ENCODE measurements around the gene ZNRF3.
"Not testable (repeated sequence)": the region's sequence is repeated elsewhere in the genome, so short reads cannot be mapped to it uniquely, and the experiment has no call there.

The ZNRF3 gene

DNA sequence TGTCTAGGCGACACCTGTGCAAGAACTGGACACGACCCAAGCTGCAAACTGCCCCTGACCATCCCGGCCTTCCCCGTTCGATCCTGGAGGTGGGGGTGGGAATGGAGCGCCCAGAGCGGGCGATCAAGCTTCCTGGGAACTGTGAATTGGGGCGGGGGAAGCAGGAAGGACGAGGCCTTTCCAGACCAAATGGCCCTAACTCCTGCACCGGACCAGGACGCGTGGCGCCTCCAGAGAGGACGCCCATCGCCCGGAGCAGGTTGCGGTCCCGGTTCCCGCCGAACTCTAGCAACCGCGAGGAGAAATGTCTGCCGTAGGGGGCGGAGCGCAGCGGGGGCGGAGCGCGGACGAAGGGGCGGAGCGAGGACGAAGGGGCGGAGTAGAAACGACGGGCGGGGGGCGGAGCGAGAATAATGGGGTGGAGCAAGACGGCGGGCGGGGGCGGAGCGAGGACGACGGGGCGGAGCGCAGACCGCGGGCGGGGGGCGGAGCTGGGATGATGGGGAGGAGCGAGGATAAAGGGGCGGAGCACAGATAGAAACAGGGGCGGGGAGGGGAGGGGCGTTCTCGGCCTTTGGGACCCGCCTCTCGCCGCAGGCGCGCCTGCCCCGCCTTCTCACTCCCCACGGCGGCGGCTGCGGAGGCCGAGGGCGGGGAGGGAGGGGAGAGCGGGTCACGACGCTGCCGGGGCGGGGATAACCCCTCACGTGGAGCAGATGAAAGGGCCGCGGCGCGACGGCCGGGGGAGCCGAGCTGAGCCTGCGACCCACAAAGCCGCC lies at the start of gene ZNRF3:
Gene ZNRF3, plus strand, starts transcription at position 695 of the 779 bp plus-strand sequence. CDS start 195 bp downstream, outside the sequence.
- peak; percentile 91 for DNase-seq (ENCODE audit: low read depth)

DNA sequence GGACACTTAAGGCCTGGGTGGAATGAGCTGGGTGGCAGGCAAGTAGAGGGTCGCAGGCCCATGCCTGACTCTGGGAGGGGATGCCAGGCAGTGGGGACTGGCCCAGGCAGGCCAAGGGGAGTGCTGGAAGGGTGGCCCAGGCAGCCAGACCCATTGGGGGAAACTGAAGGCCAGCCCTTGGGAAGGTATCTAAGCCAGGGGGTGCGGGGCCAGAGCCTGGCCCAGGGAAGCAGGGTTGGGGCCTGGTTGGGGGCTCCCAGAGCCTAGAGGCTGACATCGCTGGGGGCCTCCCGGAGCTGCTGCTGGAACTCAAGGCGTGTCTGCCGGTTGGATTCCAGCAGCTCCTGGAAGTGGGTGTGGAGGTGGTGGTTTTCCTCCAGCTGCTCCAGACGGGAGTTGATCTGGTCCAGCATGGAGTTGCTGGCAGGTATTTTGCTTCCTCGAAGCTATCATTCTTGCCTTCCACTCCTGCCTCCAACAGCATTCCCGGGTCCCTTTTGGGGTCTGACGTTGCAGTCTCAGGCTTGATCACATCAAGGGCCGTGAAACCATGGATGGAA lies 47.7 kb upstream of the ZNRF3 start:
- no peak for DNase-seq (ENCODE audit: low read depth)

DNA sequence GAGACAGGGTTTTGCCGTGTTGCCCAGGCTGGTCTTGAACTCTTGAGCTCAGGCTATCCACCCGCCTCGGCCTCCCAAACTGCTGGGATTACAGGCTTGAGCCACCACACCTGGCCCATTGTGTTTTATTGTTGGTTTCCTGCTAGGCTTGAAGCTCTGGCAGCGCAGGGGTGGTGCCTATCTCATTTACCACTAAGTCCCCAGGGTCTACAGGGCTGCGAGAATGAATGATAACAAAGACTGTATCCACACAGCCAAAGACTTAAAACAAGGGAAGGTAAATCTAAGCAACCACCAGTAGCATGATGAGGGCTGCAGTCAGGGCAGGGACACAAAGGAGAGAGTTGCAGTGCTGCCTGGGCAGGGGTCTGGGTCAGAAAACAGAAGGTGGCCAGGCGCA lies 45.7 kb upstream of the ZNRF3 start:
- DNase-seq (ENCODE audit: low read depth): no peak

DNA sequence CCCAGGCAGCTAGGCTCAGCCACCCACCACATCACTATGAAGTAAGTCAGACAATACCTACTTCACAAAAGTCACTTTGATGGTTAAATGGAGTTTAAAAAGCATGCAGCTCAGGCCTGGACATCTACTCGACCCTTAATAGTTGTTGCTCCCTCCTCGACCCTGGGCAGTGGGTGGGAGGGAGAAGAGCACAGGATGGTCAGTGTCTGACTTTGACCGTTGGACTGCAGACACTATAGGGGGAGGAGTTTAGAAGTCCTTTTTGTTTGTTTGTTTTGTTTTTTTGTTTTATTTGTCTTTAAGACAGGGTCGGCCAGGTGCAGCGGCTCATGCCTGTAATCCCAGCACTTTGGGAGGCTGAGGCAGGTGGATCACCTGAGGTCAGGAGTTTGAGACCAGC lies 44.4 kb upstream of the ZNRF3 start:
- no peak for DNase-seq (ENCODE audit: low read depth)

DNA sequence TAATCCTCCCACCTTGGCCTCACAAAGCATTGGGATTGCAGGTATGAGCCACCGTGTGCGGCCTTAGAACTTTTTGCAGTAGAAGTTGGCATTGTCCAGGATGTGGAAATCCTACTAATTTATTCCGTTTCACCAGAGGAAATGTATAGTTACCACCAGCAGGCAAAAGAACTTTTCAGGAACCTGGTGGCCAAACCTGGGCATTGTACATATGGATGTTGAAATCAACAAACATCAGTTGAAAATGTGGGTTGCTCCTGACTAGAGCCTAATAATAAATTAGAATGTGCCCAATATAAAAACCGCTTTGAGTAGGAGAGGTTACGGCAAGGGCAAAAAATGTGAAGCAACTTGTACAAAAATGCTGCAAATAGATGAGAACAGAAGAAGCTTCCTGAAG lies 42.3 kb upstream of the ZNRF3 start:
- peak; percentile 11 for DNase-seq (ENCODE audit: low read depth)

DNA sequence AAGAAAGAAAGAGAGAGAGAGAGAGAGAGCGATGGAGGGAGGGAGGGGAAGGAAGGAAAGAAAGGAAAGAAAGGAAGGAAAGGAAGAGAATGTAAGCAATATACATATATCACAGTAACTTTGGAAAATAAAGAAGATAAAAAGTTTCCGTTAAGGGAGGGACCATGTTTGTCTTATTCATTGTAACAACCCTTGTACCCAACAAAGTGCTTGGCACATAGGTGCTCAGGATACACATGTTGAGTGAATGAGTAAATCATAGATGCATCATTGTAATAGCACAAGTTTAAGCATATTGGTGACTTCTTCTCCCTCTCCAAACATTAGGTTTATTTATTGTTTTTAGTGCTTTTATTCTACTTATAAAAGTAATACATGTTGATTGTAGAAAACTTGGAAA lies 39.7 kb upstream of the ZNRF3 start:
- DNase-seq (ENCODE audit: low read depth): no peak

DNA sequence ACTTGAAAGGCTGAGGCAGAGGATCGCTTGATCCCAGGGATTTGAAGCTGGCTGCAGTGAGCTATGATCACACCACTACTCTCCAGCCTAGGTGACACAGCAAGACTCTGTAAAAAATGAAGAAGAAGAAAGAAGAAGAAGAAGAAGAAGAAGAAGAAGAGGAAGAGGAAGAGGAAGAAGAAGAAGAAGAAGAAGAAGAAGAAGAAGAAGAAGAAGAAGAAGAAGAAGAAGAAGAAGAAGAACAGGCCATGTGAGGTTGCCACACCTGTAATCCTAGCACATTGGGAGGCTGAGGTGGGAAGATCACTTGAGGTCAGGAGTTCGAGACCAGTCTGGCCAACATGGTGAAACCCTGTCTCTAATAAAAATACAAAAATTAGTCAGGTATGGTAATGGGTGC lies 39.1 kb upstream of the ZNRF3 start:
- not testable (repeated sequence) for DNase-seq (ENCODE audit: low read depth)

DNA sequence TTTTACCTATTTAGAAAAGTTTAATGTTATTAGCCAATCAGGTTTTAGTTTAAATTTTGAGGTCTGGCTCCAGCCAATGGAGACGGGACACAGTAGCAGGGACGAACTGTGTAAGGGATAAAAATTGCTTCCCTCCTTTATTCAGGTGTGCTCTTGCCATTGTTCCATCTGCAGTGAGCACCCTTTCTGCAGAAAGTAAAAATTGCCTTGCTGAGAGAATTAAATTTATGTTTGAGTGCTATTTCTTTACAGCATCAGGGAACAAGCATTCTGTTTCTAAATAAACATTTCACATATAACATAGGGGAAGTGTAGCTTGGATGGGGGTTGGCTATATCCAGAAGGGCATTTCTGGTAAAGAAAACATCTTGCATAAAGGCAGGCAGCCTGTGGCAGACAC lies 36.4 kb upstream of the ZNRF3 start:
- no peak for DNase-seq (ENCODE audit: low read depth)

DNA sequence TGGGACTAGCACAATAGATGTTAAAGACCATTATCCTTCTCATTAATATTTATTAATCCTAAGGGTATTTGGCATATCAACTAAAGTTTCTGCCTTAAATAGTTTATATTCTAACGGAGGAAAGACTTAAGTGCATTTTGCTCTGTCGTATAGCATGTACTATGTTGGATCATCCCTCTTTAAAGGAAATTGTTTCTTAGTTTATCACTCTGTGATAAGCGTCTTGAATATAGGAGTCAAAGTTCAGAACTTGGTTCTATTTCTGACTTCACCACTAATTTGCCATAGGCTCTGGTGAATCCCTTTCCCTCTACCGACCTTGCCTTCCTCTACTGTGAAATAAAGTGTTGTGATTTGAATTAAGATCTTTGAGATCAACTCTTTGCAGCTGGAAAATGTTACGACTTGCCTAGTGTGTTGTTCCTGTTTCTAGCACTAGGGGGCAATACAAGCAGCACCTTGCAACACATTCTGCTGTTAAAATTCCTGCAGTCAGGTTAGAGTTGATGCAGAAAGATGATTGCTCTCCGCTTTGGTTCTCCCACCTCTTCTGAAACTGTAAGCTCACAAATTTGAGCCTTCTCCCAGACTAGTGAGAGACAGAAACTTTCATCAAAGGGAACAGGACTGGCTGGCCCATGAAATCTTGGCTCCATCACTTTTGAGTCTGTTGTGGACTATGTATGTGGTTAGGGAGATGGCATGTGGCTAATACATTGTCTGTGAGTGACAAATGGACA lies 27.8 kb upstream of the ZNRF3 start:
- peak; percentile 68 for DNase-seq (ENCODE audit: low read depth)

DNA sequence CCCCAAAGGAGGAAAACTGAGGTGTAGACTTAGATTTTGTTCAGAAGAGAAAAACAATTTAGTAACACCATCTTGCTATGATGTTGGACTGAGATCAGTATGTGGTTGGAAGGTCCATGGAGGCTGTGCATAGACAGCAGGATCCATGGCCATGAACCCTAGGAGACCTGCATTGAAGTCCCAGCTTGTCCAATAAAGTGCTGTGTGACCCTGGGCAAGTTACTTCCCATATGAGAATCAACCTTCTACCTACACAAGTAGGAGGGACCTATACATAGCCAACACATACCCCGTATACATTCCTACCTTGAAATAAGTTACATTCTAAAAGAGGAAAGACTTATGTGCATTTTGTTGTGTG lies 27.3 kb upstream of the ZNRF3 start:
- no peak for DNase-seq (ENCODE audit: low read depth)

DNA sequence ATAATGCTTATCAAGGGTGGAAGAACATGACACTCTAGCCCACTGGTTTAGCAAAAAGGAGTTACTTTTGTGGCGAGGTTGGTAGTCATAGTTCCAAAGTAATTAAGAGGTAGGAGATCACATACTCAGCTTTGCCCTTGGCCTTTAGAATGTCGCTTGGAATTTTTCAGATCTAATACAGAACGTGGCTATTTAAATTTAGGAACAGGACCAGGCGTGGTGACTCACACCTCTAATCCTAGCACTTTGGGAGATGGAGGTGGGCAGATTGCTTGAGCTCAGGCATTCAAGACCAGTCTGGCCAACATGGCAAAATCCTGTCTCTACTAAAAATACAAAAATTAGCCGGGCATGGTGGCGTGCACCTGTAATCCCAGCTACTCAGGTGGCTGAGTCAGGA lies 26.1 kb upstream of the ZNRF3 start:
- DNase-seq (ENCODE audit: low read depth): no peak

DNA sequence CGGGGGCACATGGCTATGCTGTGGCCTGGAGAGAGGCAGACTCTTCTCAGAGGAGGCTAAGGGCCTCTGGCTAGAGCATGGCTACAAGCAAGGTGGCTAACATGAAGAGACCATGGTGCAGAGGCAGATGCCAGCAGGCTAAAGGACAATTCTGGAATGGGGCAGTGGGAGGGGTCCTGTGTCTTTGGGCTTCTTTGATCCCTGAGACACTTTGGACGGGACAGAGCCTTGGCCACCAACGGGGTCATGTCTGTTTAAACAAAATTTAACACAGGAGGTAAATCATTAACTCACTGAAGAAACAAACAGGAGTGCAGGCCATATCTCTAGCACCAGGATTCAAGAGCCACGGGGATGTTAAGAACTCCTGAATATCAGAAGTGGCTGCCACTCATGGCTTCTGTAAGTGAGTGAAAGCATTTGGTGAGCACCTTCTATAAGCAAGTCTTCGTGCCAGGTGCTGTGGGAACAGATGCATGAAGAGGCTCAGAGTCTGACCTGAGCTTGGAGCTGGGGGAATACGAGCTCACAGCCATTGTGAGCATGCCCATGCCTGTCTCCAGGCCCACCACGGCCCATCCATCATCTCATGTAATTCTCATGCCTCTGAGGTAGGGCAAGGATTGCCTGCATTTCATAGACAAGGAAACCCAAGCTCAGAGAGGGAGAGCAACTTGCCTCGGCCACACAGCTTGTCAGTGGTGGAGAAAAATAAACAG lies 18.3 kb upstream of the ZNRF3 start:
- DNase-seq (ENCODE audit: low read depth): no peak

DNA sequence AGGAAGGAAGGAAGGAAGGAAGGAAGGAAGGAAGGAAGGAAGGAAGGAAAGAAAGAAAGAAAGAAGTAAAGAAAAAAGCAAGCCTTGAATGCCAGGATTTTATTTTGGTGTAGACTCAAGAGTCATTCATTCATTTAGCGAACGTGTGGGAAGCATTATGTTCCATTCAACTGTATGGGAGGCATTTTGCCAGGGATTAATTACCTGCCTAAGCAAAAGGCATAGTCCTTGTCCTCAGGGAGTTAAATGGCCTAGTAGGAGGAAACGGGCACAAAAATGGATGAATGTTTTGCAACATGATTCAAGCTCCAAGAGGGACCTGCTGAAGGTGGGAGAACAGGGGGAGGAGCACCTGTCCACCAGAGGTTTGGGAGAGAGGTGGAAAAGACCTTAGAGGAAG lies 16.2 kb upstream of the ZNRF3 start:
- DNase-seq (ENCODE audit: low read depth): no peak

DNA sequence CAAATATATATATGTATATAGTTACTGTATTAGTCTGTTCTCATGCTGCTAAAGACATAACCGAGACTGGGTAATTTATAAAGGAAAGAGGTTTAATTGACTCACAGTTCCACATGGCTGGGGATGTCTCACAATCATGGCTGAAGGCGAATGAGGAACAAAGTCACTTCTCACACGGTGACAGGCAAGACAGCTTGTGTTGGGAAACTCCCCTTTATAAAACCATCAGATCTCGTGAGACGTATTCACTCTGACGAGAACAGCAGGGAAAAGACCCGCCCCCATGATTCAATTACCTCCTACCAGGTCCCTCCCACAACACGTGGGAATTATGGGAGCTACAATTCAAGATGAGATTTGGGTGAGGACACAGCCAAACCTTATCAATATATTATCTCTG lies 15.0 kb upstream of the ZNRF3 start:
- DNase-seq (ENCODE audit: low read depth): not testable (repeated sequence)

DNA sequence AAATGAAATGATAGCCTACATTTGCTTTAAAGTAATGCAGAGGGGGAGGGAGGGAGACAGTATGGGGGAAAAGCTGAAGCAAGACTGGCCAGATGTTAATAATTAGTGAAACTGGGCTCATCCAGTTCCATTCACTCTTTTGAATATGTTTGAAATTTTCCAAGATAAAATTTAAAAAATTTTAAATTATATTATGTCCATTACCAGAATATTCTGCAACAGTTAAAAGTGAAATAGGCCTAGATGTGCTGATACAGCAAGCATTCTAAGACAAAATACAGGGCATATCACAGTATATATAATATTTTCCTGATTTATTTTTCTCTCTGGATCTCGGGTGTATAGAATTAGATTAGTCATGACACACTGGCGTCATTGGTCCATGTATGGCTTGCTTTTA lies 13.6 kb upstream of the ZNRF3 start:
- DNase-seq (ENCODE audit: low read depth): no peak

DNA sequence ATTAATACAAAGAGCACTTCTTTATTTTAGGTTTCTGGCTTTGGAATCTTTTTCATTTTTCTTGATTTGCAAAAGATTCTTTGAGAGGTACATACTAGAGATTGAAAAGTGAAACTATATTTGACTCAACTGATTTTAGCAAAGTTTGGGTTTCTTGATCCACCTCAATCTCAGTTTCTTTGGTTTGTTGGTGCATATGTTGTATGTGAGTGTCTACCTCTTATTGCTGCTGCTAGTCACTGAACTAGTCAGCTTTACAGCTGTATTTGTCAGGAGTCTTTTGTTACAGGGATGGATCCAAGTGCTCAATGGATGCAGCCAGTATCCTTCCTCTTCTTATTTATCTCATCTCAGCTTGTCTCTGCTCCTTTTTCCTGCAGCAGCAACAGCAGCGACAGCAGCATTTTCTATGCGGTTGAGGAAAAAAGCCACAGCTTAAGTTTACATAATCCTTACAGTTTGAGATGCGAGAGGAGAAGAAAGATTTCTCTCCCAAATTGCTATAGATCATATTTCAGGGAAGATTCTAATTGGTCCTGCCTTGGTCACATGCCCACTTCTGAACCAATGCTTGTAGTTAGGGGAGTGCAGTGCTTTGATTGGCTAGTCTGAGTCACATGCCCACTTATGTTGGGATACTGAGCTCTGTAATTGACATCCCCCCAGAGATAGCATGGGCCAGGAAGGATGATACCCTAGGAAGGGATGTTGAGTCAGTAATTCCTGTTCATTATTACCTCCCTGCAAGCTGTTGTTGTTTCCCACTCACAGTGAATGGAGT lies 10.0 kb upstream of the ZNRF3 start:
- no peak for DNase-seq (ENCODE audit: low read depth)

DNA sequence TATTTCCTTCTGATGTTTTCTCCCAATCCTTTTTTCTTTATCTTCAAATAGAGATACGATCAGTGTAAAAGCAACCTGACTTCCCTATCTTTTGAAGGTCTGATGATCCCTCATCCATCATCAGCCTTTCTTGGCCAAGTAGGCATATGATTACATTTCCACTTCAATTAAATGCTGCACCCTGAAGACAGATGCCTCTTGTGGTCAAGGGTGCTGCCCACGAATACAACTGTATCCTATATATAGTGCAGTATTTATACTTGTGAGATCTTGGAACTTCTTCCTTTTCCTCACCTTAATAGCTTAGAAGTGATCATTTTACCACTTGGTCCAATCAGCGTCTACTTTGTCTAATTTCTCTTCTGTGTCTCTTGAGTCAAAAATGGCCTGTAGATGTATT lies 9.3 kb upstream of the ZNRF3 start:
- DNase-seq (ENCODE audit: low read depth): no peak

DNA sequence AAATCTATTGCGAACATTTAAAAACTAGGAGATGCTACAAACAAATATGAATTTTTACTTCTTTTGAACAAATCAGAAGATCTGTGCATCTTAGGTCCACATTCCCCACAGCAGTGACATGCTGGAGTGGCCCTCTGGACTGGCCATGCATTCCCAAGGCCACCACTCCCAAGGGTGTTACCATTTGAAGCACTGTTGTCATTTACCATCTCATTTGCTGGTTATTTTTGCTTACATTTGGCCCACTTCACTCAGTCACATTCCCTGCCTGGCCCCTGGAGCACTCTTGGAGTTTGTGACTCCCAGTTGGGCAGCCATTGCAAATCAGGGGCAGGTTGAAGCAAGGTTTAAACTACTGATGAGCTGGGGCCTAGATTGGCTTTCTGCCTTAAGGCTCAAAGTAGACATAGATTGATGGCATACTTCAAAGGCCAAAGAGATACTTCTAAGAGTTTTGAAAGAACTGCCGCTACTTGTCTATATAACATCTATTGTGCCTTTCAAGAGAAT lies 8.5 kb upstream of the ZNRF3 start:
- DNase-seq (ENCODE audit: low read depth): no peak

DNA sequence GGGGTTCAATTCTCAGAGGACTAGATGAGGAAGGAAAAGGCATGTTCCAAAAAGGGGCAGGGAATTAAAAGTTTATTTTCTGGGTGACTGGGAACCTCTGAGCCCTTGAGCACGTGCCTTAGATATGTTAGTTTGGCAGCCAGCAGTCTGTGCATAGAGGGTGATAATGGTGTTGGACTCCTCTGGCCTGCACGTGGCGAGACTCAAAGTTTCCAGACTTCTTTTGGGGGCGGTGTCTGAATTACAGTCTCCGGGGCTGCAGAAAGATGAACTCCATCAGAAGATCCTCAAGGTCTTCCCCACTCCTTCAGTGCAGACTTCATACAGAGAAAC lies 861 bp upstream of the ZNRF3 start:
- DNase-seq (ENCODE audit: low read depth): peak; percentile 49

DNA sequence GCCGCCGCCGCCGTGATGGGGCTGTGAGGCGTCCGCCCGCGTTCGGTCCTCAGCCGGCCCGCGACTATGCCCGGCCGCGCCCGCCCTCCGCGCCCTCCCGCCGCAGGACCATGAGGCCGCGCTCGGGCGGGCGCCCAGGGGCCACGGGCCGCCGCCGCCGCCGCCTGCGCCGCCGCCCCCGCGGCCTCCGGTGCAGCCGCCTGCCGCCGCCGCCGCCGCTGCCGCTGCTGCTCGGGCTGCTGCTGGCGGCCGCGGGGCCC lies 215 bp downstream of the ZNRF3 start:
- no peak for DNase-seq (ENCODE audit: low read depth)

DNA sequence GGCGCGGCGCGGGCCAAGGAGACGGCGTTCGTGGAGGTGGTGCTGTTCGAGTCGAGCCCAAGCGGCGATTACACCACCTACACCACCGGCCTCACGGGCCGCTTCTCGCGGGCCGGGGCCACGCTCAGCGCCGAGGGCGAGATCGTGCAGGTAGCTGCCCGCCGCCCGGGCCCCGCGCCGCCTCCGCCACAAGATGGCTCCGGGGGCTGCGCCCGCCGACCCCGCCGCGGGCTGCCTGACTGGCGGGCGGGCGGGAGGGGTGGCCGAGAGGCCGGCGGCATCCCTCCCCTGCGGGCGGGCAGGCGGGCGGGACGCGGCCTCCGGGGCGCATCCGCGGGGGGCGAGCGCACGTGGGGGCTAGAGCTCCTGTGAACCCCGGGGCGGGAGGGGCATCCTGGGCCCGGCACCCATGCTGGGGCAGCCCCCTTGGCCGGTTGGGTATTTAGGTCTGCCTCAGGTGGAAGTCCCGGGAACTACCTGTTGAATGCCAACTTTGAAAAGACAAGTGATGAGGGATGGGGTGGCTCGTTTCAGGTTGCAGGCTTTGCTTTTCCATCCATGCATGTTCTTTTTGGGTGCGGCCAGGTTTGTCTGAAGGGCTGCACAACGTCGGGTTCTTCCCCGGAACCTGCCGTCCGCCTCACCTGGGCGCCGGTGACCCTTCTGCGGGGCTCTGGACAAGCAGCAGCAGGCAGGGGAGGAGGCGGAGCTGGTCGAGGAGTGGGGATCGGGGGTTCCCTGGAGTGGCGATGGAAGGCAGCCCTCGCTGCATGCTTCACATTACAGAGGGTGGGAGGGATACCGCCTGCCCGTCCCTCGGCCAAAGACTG lies 760 bp downstream of the ZNRF3 start:
- DNase-seq (ENCODE audit: low read depth): peak; percentile 49
